Measurements from ENCODE around the gene DNAI4.
"Not testable (repeated sequence)": the region's sequence is repeated elsewhere in the genome, so short reads cannot be mapped to it uniquely, and the experiment has no call there.

- not testable (repeated sequence) for TF ChIP-seq CTCF (IDR thresholded peaks at IDR 0.05; ENCODE audit: insufficient read depth, low read length); REST (IDR thresholded peaks at IDR 0.05; ENCODE audit: insufficient replicate concordance, low read depth); GABPA (IDR thresholded peaks at IDR 0.05; ENCODE audit: low read depth); SPI1 (IDR thresholded peaks at IDR 0.05; ENCODE audit: borderline replicate concordance, low read depth)
Observed at GRCh38 chr1:66795839-66796238, 128.8 kb downstream of the DNAI4 start.
